Fibroblast of villous mesenchyme (primary cell): ENCODE results near the gene RPS6KA3. TPM values are rescaled to one million over a fixed set of nuclear protein-coding genes. Genes with fewer than 3 reads are reported as not detected.
"Not testable (repeated sequence)": the region's sequence is repeated elsewhere in the genome, so short reads cannot be mapped to it uniquely, and the experiment has no call there.

Experiments used
- DNase-seq: peaks from one replicate; pipeline ENCODE4 v3.0.0-alpha.2; 2010; ENCODE audit warnings: low read depth
- H3K4me3 ChIP-seq: 2 replicates; pipeline ENCODE4 v1.5.1; 2011; ENCODE audit warnings: low read depth, mild to moderate bottlenecking, low read length
- total RNA-seq: library from RNA; depleted of rRNA; stranded (reverse); fragments of >200 nt; gene quantifications from 2 replicates; pipeline ENCODE4 v1.2.3, GENCODE V29; 2012
- TF ChIP-seq, protein P1 (sequence below): IDR thresholded peaks from 2 replicates; pipeline ENCODE4 v1.5.1; 2012; ENCODE audit warnings: low read depth, mild to moderate bottlenecking, low read length; ENCODE audit not compliant: insufficient read depth

The RPS6KA3 gene
- total RNA-seq, 1 donor, result 53.5 TPM

- TF ChIP-seq, protein P1, sequence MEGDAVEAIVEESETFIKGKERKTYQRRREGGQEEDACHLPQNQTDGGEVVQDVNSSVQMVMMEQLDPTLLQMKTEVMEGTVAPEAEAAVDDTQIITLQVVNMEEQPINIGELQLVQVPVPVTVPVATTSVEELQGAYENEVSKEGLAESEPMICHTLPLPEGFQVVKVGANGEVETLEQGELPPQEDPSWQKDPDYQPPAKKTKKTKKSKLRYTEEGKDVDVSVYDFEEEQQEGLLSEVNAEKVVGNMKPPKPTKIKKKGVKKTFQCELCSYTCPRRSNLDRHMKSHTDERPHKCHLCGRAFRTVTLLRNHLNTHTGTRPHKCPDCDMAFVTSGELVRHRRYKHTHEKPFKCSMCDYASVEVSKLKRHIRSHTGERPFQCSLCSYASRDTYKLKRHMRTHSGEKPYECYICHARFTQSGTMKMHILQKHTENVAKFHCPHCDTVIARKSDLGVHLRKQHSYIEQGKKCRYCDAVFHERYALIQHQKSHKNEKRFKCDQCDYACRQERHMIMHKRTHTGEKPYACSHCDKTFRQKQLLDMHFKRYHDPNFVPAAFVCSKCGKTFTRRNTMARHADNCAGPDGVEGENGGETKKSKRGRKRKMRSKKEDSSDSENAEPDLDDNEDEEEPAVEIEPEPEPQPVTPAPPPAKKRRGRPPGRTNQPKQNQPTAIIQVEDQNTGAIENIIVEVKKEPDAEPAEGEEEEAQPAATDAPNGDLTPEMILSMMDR, result no peak
- peak; percentile 63 for DNase-seq
- H3K4me3 ChIP-seq, result no peak overlapping the region
Measured at GRCh38 chrX:20254712-20255299, 11.9 kb downstream of the RPS6KA3 start.

- TF ChIP-seq, protein P1, result no peak
- DNase-seq, result no peak
Measured at GRCh38 chrX:20253232-20253543, 13.5 kb downstream of the RPS6KA3 start.

GRCh38 chrX:20252381-20253231 lies 14.1 kb downstream of the RPS6KA3 start:
- H3K4me3 ChIP-seq, result no peak overlapping the region
- TF ChIP-seq, protein P1, result peak; percentile 78
- DNase-seq, result peak; percentile 51

More at GRCh38 chrX:20253232-20253543, 13.5 kb downstream of the RPS6KA3 start:
- H3K4me3 ChIP-seq, result no peak overlapping the region

DNA sequence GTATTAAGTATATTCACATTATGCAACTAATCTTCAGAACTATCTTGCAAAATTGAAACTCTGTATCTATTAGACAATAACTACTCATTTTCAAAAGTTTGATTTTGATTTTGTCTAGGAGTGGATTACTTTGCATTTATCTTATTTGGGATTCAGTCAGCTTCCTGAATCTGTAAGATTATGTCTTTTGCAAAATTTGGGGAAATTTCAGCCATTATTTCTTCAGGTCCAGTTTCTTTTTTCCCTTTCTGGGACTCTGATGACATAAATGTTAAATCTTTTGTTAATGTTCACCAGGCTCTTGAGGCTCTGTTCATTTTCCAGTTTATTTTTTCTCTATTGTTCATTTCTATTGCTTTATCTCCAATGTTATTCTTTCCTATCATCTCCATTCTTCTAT lies 15.0 kb downstream of the RPS6KA3 start:
- DNase-seq, result no peak
- H3K4me3 ChIP-seq, result no peak overlapping the region
- TF ChIP-seq, protein P1, result no peak

DNA sequence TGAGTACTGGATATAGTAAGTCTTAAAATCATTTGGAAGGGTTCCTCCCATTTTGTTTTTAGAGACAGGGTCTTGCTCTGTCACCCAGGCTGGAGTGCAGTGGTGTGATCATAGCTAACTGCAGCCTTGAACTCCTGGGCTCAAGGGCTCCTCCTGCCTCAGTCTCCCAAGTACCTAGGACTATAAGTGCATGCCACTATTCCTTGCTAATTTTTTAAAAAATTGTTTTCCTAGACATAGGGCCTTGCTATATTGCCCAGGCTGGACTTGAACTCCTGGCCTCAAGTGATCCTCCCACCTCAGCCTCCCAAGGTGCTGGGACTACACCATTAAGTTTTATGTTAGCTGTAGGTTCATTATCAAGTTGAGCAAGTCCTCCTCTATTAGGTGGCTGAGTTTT lies 16.6 kb downstream of the RPS6KA3 start:
- DNase-seq, H3K4me3 ChIP-seq: not testable (repeated sequence)

DNA sequence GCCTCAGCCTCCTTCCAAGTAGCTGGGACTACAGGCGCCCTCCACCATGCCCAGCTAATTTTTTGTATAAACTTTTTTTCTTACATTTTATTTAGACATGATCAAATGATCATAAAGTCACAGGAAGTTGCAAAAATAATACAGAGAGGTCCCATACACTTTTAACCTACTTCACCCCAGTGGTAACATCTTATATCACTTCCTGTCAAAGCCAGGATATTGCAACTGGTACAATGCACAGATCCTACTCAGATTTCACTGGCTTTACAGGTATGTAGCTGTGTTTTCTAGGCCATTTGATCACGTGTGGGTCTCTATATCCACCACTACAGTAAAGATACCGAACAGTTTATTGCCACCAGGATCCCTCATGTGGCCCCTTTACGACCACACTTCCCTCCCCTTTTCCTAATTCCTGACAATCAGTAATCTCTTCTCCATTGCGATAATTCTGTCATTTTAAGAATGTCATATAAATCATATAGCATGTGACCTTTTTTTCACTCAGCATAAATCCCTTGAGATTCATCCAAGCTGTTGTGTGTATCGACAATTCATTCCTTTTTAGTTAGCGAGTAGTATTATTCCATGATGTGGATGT lies 18.0 kb downstream of the RPS6KA3 start:
- no peak for DNase-seq

DNA sequence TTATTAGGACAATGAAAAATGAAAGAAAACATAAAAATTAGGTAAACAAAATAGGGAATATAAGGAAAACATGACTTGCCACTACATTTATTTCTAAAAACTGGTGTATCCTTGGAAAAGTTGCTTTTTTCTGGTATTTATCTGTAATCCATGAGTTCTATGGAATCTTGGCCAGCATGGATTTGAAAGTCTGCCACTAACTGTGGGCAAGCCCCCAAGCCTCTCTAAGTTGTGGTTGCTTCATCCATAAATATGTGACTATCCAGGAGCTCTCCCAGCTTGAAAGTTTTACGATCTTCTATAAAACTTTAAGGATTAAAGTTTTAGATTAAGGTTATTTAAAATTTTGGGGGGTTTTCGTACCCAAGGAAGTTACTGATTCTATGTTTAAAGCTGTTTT lies 21.8 kb downstream of the RPS6KA3 start:
- peak; percentile 74 for DNase-seq
- TF ChIP-seq, protein P1, result no peak
- no peak overlapping the region for H3K4me3 ChIP-seq

More for the DNA sequence above, 18.0 kb downstream of the RPS6KA3 start:
- no peak overlapping the region for H3K4me3 ChIP-seq
- TF ChIP-seq, protein P1, result no peak
